HG03045 (cell line): Measurements from ENCODE around the gene ZNF341.
"Not testable (repeated sequence)": the region's sequence is repeated elsewhere in the genome, so short reads cannot be mapped to it uniquely, and the experiment has no call there.

ENCODE experiments used
- ATAC-seq: cut with Tn5 transposase; IDR thresholded peaks from one replicate; pipeline ENCODE4 v1.9.1; 2021; ENCODE audit warnings: mild to moderate bottlenecking, moderate library complexity; ENCODE audit not compliant: unreplicated experiment

The ZNF341 gene

GRCh38 chr20:33731693-33732165 lies at the start of gene ZNF341:
Gene ZNF341, plus strand, starts transcription at chr20:33731996. Its CDS starts 26 bp downstream, at chr20:33732022.
- peak; percentile 71 for ATAC-seq

GRCh38 chr20:33684533-33685327 lies 47.1 kb upstream of the ZNF341 start:
- no peak for ATAC-seq

- ATAC-seq, result peak; percentile 35
These were observed 46.3 kb upstream of the ZNF341 start for GRCh38 chr20:33685328-33686099.

- ATAC-seq, result peak; percentile 83
These were observed 45.5 kb upstream of the ZNF341 start, which contains the start of gene E2F1 for GRCh38 chr20:33686100-33686983. Gene E2F1, minus strand, starts transcription at chr20:33686385. Its CDS starts 121 bp downstream, at chr20:33686264.

GRCh38 chr20:33686984-33687366 lies 44.8 kb upstream of the ZNF341 start:
- ATAC-seq, result no peak

GRCh38 chr20:33687370-33687915 lies 44.4 kb upstream of the ZNF341 start:
- ATAC-seq, result no peak

GRCh38 chr20:33687993-33688937 lies 43.5 kb upstream of the ZNF341 start:
- ATAC-seq, result no peak

- no peak for ATAC-seq
These were observed 42.8 kb upstream of the ZNF341 start for GRCh38 chr20:33688938-33689424.

GRCh38 chr20:33689493-33689892 lies 42.3 kb upstream of the ZNF341 start:
- ATAC-seq, result no peak

- ATAC-seq, result no peak
These were observed 41.8 kb upstream of the ZNF341 start for GRCh38 chr20:33689973-33690372.

GRCh38 chr20:33693289-33693688 lies 38.5 kb upstream of the ZNF341 start:
- ATAC-seq, result no peak

GRCh38 chr20:33693741-33694638 lies 37.8 kb upstream of the ZNF341 start:
- ATAC-seq, result no peak

GRCh38 chr20:33694639-33695012 lies 37.2 kb upstream of the ZNF341 start:
- no peak for ATAC-seq

GRCh38 chr20:33696448-33696847 lies 35.3 kb upstream of the ZNF341 start:
- ATAC-seq, result no peak

- no peak for ATAC-seq
These were observed 34.7 kb upstream of the ZNF341 start for GRCh38 chr20:33697129-33697528.

- not testable (repeated sequence) for ATAC-seq
These were observed 32.8 kb upstream of the ZNF341 start for GRCh38 chr20:33698966-33699365.

- not testable (repeated sequence) for ATAC-seq
These were observed 30.9 kb upstream of the ZNF341 start for GRCh38 chr20:33700696-33701441.
